H1 (cell line): ENCODE data around the gene CPPED1. TPM values are rescaled to one million over a fixed set of nuclear protein-coding genes. Genes with fewer than 3 reads are reported as not detected.

Experiments used
- CTCF ChIA-PET: fragments of 300-600 bp; sonication (Branson Sonifier 250); formaldehyde crosslinking; loops from one replicate; lab custom pipeline; 2021; ENCODE audit not compliant: partially characterized antibody; lab: Charles Lee
- POLR2A ChIA-PET: fragments of 300-600 bp; sonication (Branson Sonifier 250); formaldehyde crosslinking; loops from one replicate; lab custom pipeline; 2021; ENCODE audit warnings: inconsistent platforms; ENCODE audit not compliant: partially characterized antibody; lab: Charles Lee
- DNase-seq, 2 experiments: peaks; one replicate each; pipeline versions ENCODE4 v3.0.0 to v3.0.0-alpha.2; 2010 to 2022; ENCODE audit warnings: low spot score in 2 of 2, low read depth in 1 of 2, mixed read lengths in 1 of 2
- FAIRE-seq: peaks from 2 replicates; lab custom pipeline; 2011; peaks lifted over from hg19 to GRCh38; lab: Jason Lieb, UNC
- H2AFZ ChIP-seq: 2 replicates; pipeline ENCODE4 v1.8.1; 2012; ENCODE audit warnings: low read length, inconsistent platforms
- H2AK5ac ChIP-seq: 2 replicates; pipeline ENCODE4 v1.6.1; 2013; ENCODE audit warnings: low read depth, low read length
- H2BK120ac ChIP-seq: replicated peaks from 2 replicates; pipeline ENCODE3; 2013; ENCODE audit warnings: low read depth, low read length, inconsistent platforms
- H2BK12ac ChIP-seq: 2 replicates; pipeline ENCODE4 v1.6.1; 2013; ENCODE audit warnings: low read depth, low read length
- H2BK15ac ChIP-seq: 2 replicates; pipeline ENCODE4 v1.6.1; 2013; ENCODE audit warnings: low read length
- H2BK20ac ChIP-seq: 2 replicates; pipeline ENCODE4 v1.6.1; 2013; ENCODE audit warnings: low read length
- H2BK5ac ChIP-seq: 2 replicates; pipeline ENCODE4 v1.6.1; 2013; ENCODE audit warnings: low read depth, low read length
- H3K14ac ChIP-seq: 2 replicates; pipeline ENCODE4 v1.6.1; 2013; ENCODE audit warnings: inconsistent platforms; ENCODE audit not compliant: insufficient read length
- H3K18ac ChIP-seq: 2 replicates; pipeline ENCODE4 v1.6.1; 2013; ENCODE audit warnings: low read length; ENCODE audit errors: extremely low read depth
- H3K23ac ChIP-seq: 2 replicates; pipeline ENCODE4 v1.6.1; 2013; ENCODE audit warnings: inconsistent platforms; ENCODE audit not compliant: insufficient read length
- H3K23me2 ChIP-seq: 2 replicates; pipeline ENCODE4 v1.6.1; 2013; ENCODE audit warnings: low read depth, low read length
- H3K27ac ChIP-seq: 2 replicates; pipeline ENCODE4 v1.6.1; 2011; ENCODE audit warnings: low read depth, low read length, inconsistent platforms
- H3K27me3 ChIP-seq, 4 experiments: replicated peaks in 1 of 4; 1 replicate in 1 of 4; 2 replicates in 3 of 4; pipeline versions ENCODE4 v1.6.1 to v1.8.1; 2011 to 2013; ENCODE audit warnings: low read length in 3 of 4, mild to moderate bottlenecking in 3 of 4, inconsistent platforms in 2 of 4, mixed read lengths in 2 of 4, moderate library complexity in 1 of 4; ENCODE audit not compliant: control insufficient read depth in 3 of 4, insufficient read depth in 3 of 4; ENCODE audit errors: extremely low read depth in 1 of 4
- H3K36me3 ChIP-seq, 4 experiments: 2 replicates each; pipeline versions ENCODE4 v1.6.1 to v1.8.1; 2011 to 2013; ENCODE audit warnings: mild to moderate bottlenecking in 4 of 4, low read length in 3 of 4, moderate library complexity in 2 of 4, control low read depth in 1 of 4, inconsistent platforms in 1 of 4; ENCODE audit not compliant: insufficient read depth in 4 of 4, control insufficient read depth in 2 of 4
- H3K4ac ChIP-seq: replicated peaks from 2 replicates; pipeline ENCODE3; 2013; ENCODE audit warnings: low read length, low read depth, mixed read lengths, inconsistent platforms; ENCODE audit not compliant: insufficient read length
- H3K4me1 ChIP-seq, 4 experiments: replicated peaks in 1 of 4; 1 replicate in 1 of 4; 2 replicates in 3 of 4; pipeline versions ENCODE4 v1.6.1 to v1.8.1; 2011 to 2013; ENCODE audit warnings: low read length in 3 of 4, inconsistent platforms in 2 of 4, mixed read lengths in 1 of 4; ENCODE audit not compliant: insufficient read depth in 4 of 4, control insufficient read depth in 3 of 4
- H3K4me2 ChIP-seq, 2 experiments: 2 replicates each; pipeline versions ENCODE4 v1.6.1 to v1.8.1; 2011 to 2013; ENCODE audit warnings: low read depth in 2 of 2, low read length in 2 of 2, control low read depth in 1 of 2, inconsistent platforms in 1 of 2, mild to moderate bottlenecking in 1 of 2; ENCODE audit not compliant: insufficient read depth in 1 of 2
- H3K4me3 ChIP-seq, 4 experiments: fragments of 200-600, 300-600 bp in 1 of 4; sonication (generic), shearing (Covaris generic), sonication (Bioruptor Twin) in 1 of 4; 2 replicates each; pipeline versions ENCODE4 v1.5.1 to v1.8.1; 2011 to 2016; ENCODE audit warnings: low read length in 4 of 4, low read depth in 3 of 4, control low read depth in 2 of 4, inconsistent platforms in 2 of 4, mild to moderate bottlenecking in 2 of 4, mixed read lengths in 1 of 4, moderate library complexity in 1 of 4; ENCODE audit not compliant: insufficient read depth in 2 of 4; ENCODE audit errors: extremely low read depth in 1 of 4
- H3K56ac ChIP-seq: replicated peaks from 2 replicates; pipeline ENCODE3; 2013; ENCODE audit warnings: low read depth, mild to moderate bottlenecking, mixed read lengths, low read length, inconsistent platforms; ENCODE audit not compliant: insufficient read length
- H3K79me1 ChIP-seq: 2 replicates; pipeline ENCODE4 v1.6.1; 2013; ENCODE audit warnings: low read depth, low read length, control low read depth
- H3K79me2 ChIP-seq, 2 experiments: 2 replicates each; pipeline versions ENCODE4 v1.6.1 to v1.8.1; 2012 to 2013; ENCODE audit warnings: low read length in 2 of 2, mild to moderate bottlenecking in 2 of 2, inconsistent platforms in 1 of 2; ENCODE audit not compliant: insufficient read depth in 2 of 2, control insufficient read depth in 1 of 2
- H3K9ac ChIP-seq, 4 experiments: replicated peaks in 1 of 4; 1 replicate in 1 of 4; 2 replicates in 3 of 4; pipeline versions ENCODE4 v1.6.1 to v1.8.1; 2011 to 2013; ENCODE audit warnings: low read depth in 3 of 4, low read length in 3 of 4, control low read depth in 2 of 4, mild to moderate bottlenecking in 2 of 4, moderate library complexity in 2 of 4, inconsistent platforms in 1 of 4; ENCODE audit errors: extremely low read depth in 1 of 4
- H3K9me3 ChIP-seq, 2 experiments: 2 replicates each; pipeline versions ENCODE4 v1.6.1 to v1.8.1; 2012 to 2013; ENCODE audit warnings: mild to moderate bottlenecking in 2 of 2, moderate library complexity in 2 of 2, control low read depth in 1 of 2, inconsistent platforms in 1 of 2, low read depth in 1 of 2, low read length in 1 of 2, mixed read lengths in 1 of 2; ENCODE audit not compliant: insufficient read depth in 2 of 2
- H4K20me1 ChIP-seq, 2 experiments: replicated peaks in 1 of 2; 2 replicates each; pipeline versions ENCODE3 to v1.8.1; 2011 to 2013; ENCODE audit warnings: inconsistent platforms in 2 of 2, low read length in 2 of 2, mild to moderate bottlenecking in 1 of 2; ENCODE audit not compliant: insufficient read depth in 2 of 2, control insufficient read depth in 1 of 2
- H4K5ac ChIP-seq: 2 replicates; pipeline ENCODE4 v1.6.1; 2013; ENCODE audit warnings: low read length, low read depth, mixed read lengths, inconsistent platforms; ENCODE audit not compliant: insufficient read length
- H4K8ac ChIP-seq: 2 replicates; pipeline ENCODE4 v1.8.0; 2013; ENCODE audit warnings: mild to moderate bottlenecking, moderate library complexity, low read length, inconsistent platforms; ENCODE audit not compliant: insufficient read depth; ENCODE audit errors: extremely low read depth
- H4K91ac ChIP-seq: replicated peaks from 2 replicates; pipeline ENCODE3; 2013; ENCODE audit warnings: low read length, mixed read lengths, inconsistent platforms; ENCODE audit not compliant: insufficient read length
- BACH1 ChIP-seq: IDR thresholded peaks from 2 replicates; pipeline ENCODE4 v1.6.1; 2012; ENCODE audit warnings: low read length, improper control_type of control experiment
- BCL11A ChIP-seq, 2 experiments: IDR thresholded peaks; one replicate each; pipeline ENCODE4 v1.6.1; 2011; ENCODE audit warnings: low read depth in 2 of 2, low read length in 2 of 2, mild to moderate bottlenecking in 2 of 2
- BRCA1 ChIP-seq: IDR thresholded peaks from 2 replicates; pipeline ENCODE4 v1.6.1; 2012; ENCODE audit warnings: low read depth, low read length, improper control_type of control experiment
- CBX8 ChIP-seq: fragments of 300-800, 300-1000 bp; sonication (generic); IDR thresholded peaks from 2 replicates; pipeline ENCODE4 v1.7.1; 2016; ENCODE audit warnings: low read depth, low read length, borderline replicate concordance
- EGR1 ChIP-seq: IDR thresholded peaks from 2 replicates; pipeline ENCODE4 v1.6.1; 2011; ENCODE audit warnings: low read depth, low read length, borderline replicate concordance
- GABPA ChIP-seq: IDR thresholded peaks from 2 replicates; pipeline ENCODE4 v1.6.1; 2011; ENCODE audit warnings: mild to moderate bottlenecking, low read length, moderate library complexity, borderline replicate concordance; ENCODE audit not compliant: insufficient read depth
- PHF8 ChIP-seq: fragments of 200-600 bp; sonication (generic); conservative IDR thresholded peaks from 2 replicates; pipeline ENCODE4 v1.7.1; 2012; ENCODE audit warnings: low read depth, mild to moderate bottlenecking, inconsistent platforms, low read length, moderate library complexity
- RNF2 ChIP-seq: fragments of 200-900, 300-1000 bp; sonication (generic); IDR thresholded peaks from 2 replicates; pipeline ENCODE4 v1.7.1; 2016; ENCODE audit warnings: borderline replicate concordance, low read depth, mild to moderate bottlenecking, antibody characterized with exemption, low read length; ENCODE audit not compliant: poor library complexity, severe bottlenecking; ENCODE audit errors: missing control alignments
- RXRA ChIP-seq: IDR thresholded peaks from 2 replicates; pipeline ENCODE4 v1.6.1; 2011; ENCODE audit warnings: low read depth, mild to moderate bottlenecking, low read length, moderate library complexity; ENCODE audit not compliant: insufficient read depth
- SIRT6 ChIP-seq: IDR thresholded peaks from one replicate; pipeline ENCODE4 v1.7.1; 2012; ENCODE audit warnings: low read length, inconsistent platforms
- SP1 ChIP-seq: IDR thresholded peaks from 2 replicates; pipeline ENCODE4 v1.6.1; 2011; ENCODE audit warnings: low read depth, low read length
- TEAD4 ChIP-seq: IDR thresholded peaks from 2 replicates; pipeline ENCODE4 v1.6.1; 2012; ENCODE audit warnings: low read depth, low read length, inconsistent platforms, mixed read lengths
- WGBS, 2 experiments: shearing (Covaris generic) in 1 of 2; methylation state at CpG; one replicate each; pipeline versions ENCODE4 v1.1.6 to v1.1.7; 2013 to 2015; ENCODE audit warnings: low lambda C conversion rate in 2 of 2, mixed read lengths in 2 of 2, inconsistent platforms in 1 of 2, low coverage in 1 of 2, missing lambda C conversion rate in 1 of 2; ENCODE audit not compliant: insufficient replicate concordance in 2 of 2, insufficient coverage in 1 of 2, insufficient read length in 1 of 2; ENCODE audit errors: extremely low coverage in 1 of 2, missing lambda C conversion rate in 1 of 2; 5-methylcytosine and 5-hydroxymethylcytosine counted together
- polyA plus RNA-seq, 7 experiments: library from polyadenylated mRNA; depleted of rRNA in 3 of 7; stranded (reverse) in 5 of 7; unstranded in 2 of 7; fragments of >200 nt in 5 of 7; fragments of 200-250 nt in 2 of 7; gene quantifications; 1 replicate in 5 of 7; 2 replicates in 1 of 7; 4 replicates in 1 of 7; pipeline versions ENCODE4 v1.2.1 to v1.2.3, GENCODE V29; 2011 to 2013; ENCODE audit warnings: missing spikeins in 2 of 7, mixed read lengths in 2 of 7
- total RNA-seq: library from RNA; stranded (reverse); fragmentation: NEBNext Ultra II Directional; extraction: Animal tissue kit (Norgen Biotek cat#: 25700); gene quantifications from 2 replicates; pipeline ENCODE4 v1.2.1, GENCODE V29; 2021
- TF ChIP-seq, protein P1 (sequence below): IDR thresholded peaks from 2 replicates; pipeline ENCODE4 v1.6.1; 2012; ENCODE audit warnings: inconsistent platforms

The CPPED1 gene
- total and polyA plus RNA-seq, 2 of the 8 experiments (the other 6 are each of a cell fraction or from before 2014, with no cell fraction given), result 3.5 to 11.2 TPM

DNA sequence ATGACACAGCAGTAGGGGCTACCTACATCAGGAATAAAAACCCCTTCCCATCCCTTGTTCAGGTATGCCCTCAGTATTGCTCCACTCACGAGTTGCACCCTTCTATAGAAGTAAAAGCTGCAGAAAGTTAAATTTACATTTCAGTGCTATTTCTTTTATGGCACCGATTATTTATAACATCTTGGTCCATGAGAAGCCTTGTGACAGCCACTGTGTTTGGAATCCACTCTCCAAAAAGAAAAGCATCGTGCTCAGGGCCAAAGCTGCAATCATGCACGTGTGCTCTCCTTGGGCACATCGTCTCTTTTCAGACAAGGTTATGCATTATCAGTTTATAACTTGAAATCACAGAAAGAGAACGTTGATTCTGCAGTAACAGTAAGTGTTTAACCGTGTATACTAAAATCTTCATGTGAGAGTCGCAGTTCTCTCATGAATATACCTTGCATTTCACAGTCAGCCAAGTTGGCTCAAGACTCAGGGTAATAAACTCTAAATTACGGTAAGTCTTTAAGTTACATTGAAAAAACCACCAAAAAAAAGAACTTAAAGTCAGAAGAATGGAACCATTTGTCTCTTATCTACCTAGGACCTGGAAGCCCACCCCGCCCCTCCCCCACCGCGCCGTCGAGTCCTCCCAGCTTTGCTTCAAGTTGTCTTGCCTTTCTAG lies 189.6 kb downstream of the CPPED1 start:
- FAIRE-seq (no peak), DNase-seq (no peak)
- no peak overlapping the region for H3K9ac ChIP-seq
- H2BK120ac ChIP-seq, result no peak overlapping the region
- H3K14ac ChIP-seq, result no peak overlapping the region
- H2BK5ac ChIP-seq, result no peak overlapping the region
- no peak overlapping the region for H4K91ac ChIP-seq
- ChIA-PET POLR2A (no interaction called here), CTCF (interaction anchor here (1.0 kb wide), 1 partner anchor 63 kb away, joined by 3 read pairs; no protein-coding TSS in a partner anchor)
- no peaks in the 10 kb centered on the region for H3K27me3 ChIP-seq
- no peaks in the 10 kb centered on the region for H3K9me3 ChIP-seq
- no peak overlapping the region for H3K23ac ChIP-seq
- peaks cover 0 to 10% (median 4%) of the 10 kb centered on the region in 4 experiments; a peak in 4 of 7 replicates for H3K4me1 ChIP-seq
- no peak overlapping the region for H2BK20ac ChIP-seq
- H2BK15ac ChIP-seq, result no peak overlapping the region
- H3K79me1 ChIP-seq, result no peaks in the 10 kb centered on the region
- H4K20me1 ChIP-seq, result no peaks in the 10 kb centered on the region
- 83% methylated on average over 14 of the region's 14 CpGs; no CpG with 5 or more reads in 1 of the 2 experiments for WGBS, 2 experiments
- no peak overlapping the region for H4K8ac ChIP-seq
- no peaks in the 10 kb centered on the region; a peak in 1 of 8 replicates for H3K36me3 ChIP-seq
- no peak overlapping the region for H3K4me2 ChIP-seq
- H3K18ac ChIP-seq, result no peak overlapping the region
- H3K27ac ChIP-seq, result no peak overlapping the region
- no peak overlapping the region for H3K4ac ChIP-seq
- H2AFZ ChIP-seq, result no peak overlapping the region
- no peaks in the 10 kb centered on the region for H3K79me2 ChIP-seq
- no peak overlapping the region for H2AK5ac ChIP-seq
- no peak overlapping the region for H3K56ac ChIP-seq
- no peak overlapping the region for H4K5ac ChIP-seq
- no peak overlapping the region for H3K4me3 ChIP-seq
- 0 out of 2 replicates have a peak overlapping the region, but pooled peaks have one; percentile 18 for H2BK12ac ChIP-seq
- no peaks in the 10 kb centered on the region for H3K23me2 ChIP-seq
- TF ChIP-seq RNF2 (no peak), BCL11A (IDR thresholded peaks at IDR 0.05; ENCODE audit: low read depth in 2 of 2, low read length in 2 of 2) (no peak), GABPA (no peak), RXRA (no peak), BACH1 (no peak), TEAD4 (no peak), SIRT6 (no peak), SP1 (no peak), EGR1 (no peak), CBX8 (no peak), BRCA1 (no peak), PHF8 (no peak)
- TF ChIP-seq, protein P1, sequence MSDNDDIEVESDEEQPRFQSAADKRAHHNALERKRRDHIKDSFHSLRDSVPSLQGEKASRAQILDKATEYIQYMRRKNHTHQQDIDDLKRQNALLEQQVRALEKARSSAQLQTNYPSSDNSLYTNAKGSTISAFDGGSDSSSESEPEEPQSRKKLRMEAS, result no peak
